C4-2B (cell line): ENCODE measurements around the gene EML5.

ENCODE experiments used
- H3K27ac ChIP-seq: fragments of 450-650 bp; 2 replicates; pipeline ENCODE4 v1.5.1; 2017
- ZFX ChIP-seq: fragments of 450-650 bp; IDR thresholded peaks from 2 replicates; pipeline ENCODE4 v1.6.1; 2017
- TF ChIP-seq, protein P1 (sequence below): fragments of 450-650 bp; conservative IDR thresholded peaks from 2 replicates; pipeline ENCODE4 v1.5.1; 2017; ENCODE audit warnings: mild to moderate bottlenecking

The EML5 gene

DNA sequence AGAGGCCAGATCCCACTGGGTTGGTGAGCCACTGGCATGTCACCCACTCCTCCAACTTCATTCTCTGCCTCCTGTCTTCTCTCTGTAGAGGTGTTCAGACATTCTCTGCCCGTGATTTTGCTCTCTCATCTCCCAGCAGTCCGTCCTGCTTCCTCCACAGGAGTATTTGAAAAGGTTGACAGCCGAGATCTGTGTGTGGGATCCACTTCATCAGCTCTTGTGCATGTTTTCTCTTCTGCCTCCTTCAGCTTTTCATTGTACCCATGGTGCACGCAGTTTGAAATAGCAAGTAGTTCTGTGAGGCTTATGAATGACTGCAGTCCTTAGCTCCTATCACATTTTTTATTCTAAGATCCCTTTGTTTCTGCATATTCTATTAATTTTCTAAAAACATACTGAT, 195.2 kb downstream of the EML5 start:
- no peak overlapping the region for H3K27ac ChIP-seq
- TF ChIP-seq, protein P1, sequence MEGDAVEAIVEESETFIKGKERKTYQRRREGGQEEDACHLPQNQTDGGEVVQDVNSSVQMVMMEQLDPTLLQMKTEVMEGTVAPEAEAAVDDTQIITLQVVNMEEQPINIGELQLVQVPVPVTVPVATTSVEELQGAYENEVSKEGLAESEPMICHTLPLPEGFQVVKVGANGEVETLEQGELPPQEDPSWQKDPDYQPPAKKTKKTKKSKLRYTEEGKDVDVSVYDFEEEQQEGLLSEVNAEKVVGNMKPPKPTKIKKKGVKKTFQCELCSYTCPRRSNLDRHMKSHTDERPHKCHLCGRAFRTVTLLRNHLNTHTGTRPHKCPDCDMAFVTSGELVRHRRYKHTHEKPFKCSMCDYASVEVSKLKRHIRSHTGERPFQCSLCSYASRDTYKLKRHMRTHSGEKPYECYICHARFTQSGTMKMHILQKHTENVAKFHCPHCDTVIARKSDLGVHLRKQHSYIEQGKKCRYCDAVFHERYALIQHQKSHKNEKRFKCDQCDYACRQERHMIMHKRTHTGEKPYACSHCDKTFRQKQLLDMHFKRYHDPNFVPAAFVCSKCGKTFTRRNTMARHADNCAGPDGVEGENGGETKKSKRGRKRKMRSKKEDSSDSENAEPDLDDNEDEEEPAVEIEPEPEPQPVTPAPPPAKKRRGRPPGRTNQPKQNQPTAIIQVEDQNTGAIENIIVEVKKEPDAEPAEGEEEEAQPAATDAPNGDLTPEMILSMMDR, result no peak
- TF ChIP-seq ZFX, result no peak

DNA sequence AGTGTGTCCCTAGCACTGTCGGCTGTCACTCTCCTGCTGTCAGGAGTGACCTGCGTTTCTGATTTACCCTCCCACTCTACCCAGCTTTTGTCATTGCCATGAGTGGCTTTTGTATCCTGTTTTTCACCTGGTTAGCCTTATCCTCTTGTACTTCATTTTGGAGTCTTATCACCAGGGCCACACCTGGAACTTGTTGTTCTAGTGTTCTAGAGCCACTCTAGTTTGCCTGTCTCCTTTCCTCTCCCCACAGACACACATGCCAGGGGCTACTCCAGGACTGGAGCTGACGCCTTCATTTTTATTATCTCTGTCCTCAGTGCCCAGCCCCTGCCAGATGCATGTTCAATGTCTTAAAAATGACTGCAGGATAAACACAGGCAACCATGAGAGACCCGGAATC, 195.7 kb downstream of the EML5 start:
- no peak for TF ChIP-seq ZFX
- TF ChIP-seq, protein P1, result no peak
- H3K27ac ChIP-seq, result no peak overlapping the region

DNA sequence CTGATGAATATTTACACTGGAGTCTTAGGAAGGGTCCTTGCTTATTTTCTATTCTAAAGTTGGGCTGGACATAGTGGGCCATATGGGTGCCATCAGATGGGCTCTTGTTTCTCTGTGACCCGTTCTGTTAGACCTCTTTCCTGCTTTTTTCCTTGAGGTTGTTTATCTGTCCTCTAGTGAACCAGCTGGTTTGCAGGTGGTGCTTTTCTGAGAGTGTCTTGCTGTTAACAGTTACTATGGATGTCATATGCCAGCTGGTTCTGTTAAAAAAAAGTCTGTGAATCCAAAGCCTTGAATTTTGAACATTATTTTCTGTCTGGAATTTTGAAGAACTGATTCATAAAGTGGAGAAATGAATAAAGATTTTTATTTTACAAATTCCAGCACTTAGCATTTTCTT, 200.7 kb downstream of the EML5 start:
- TF ChIP-seq, protein P1, result no peak
- no peak for TF ChIP-seq ZFX
- no peak overlapping the region for H3K27ac ChIP-seq

DNA sequence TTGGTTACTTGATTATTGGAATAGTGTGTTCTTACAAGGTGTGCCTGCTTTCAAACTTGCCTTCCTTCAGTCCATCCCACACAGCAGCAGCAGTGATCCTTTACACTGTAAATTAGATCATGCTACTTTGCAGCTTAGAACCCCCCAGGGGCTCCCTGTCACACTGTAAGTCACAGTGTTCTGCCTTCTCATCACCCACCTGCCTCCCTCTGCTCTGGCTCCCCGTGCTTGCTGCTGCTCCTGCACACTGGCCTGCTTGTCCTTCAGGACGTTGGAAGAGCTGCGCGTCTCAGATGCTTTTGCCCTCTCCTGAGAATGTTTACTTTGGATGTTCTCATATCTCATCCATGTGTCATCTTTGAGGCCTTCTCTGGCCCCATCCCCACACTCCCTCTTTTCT, 202.6 kb downstream of the EML5 start:
- H3K27ac ChIP-seq, result no peak overlapping the region
- TF ChIP-seq, protein P1, result no peak
- TF ChIP-seq ZFX, result no peak

DNA sequence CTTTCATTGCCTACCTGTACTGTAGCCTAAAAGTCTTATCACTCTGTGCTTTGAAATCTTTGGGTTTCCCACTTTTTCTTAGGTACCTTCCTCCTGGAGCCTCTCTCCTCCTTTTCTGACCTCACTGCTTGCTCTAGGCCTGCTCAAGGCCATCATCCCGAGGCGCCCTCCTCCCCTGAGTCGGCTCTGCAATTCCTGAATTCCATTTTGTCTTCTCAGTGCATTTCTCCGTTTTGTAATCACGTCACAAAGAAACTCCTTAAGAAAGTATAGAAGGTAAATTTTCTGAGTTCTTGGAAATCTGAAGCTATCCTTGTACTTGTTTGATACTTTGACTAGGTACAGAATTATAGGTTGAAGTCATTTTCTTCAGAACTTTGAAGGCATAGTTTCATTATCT, 204.7 kb downstream of the EML5 start:
- H3K27ac ChIP-seq, result no peak overlapping the region
- TF ChIP-seq, protein P1, result no peak
- no peak for TF ChIP-seq ZFX

DNA sequence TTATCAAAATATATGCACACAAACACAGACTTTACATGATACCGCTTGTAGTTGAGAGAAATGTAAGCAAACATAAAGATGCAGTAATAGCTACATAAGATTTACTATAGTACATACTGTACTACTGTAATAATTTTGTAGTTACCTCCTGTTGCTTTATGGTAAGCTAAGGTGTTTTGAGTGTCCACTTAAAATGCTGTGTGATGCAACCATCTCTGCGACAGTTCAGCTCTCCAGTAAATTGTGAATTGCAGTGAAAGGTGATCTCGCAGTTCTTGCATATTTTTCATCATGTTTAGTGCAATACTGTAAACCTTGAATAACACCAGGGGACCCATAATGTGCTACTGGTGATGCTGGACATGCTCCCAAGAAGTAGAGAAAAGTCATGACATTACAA, 208.3 kb downstream of the EML5 start:
- no peak overlapping the region for H3K27ac ChIP-seq
- TF ChIP-seq ZFX, result no peak
- TF ChIP-seq, protein P1, result no peak

DNA sequence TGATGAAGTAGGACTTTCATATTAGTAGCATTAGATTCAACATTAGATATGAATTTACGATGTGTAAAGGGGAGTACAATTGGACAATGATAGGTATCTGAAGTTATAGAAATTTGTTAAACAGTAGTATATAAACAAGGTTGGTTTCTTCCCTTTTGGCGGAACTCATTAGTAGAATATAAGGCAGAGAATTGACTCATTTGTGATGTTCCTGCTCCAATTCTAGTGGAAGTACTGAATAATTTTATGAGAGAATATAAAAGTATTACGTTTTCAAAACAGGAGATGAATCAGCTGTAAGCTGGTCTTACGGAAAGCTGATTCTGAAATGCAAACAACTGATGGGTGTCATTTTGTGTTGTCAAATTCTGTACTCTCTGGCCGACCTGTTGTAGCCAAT, 216.5 kb downstream of the EML5 start:
- no peak overlapping the region for H3K27ac ChIP-seq
- TF ChIP-seq, protein P1, result no peak
- TF ChIP-seq ZFX, result no peak
